SK-N-SH (cell line): ENCODE data around the gene PPAT. TPM values are rescaled to one million over a fixed set of nuclear protein-coding genes. Genes with fewer than 3 reads are reported as not detected.

Experiments used
- CTCF ChIA-PET: fragments of 300-600, 350-600 bp; formaldehyde crosslinking; extraction: SDS; loops from one replicate; lab custom pipeline; 2021; lab: Yijun Ruan, JAX
- POLR2A ChIA-PET: fragments of 350-600 bp; sonication (Branson Sonifier 250); formaldehyde crosslinking; extraction: SDS; loops from one replicate; lab custom pipeline; 2020; ENCODE audit warnings: antibody characterized with exemption, inconsistent platforms; lab: Yijun Ruan, JAX
- DNase-seq: peaks from one replicate; pipeline ENCODE4 v3.0.0; 2012
- H2AFZ ChIP-seq: fragments of 200-600 bp; sonication (generic); 2 replicates; pipeline ENCODE4 v1.8.1; 2016; ENCODE audit warnings: antibody characterized with exemption, mild to moderate bottlenecking, low read depth
- H3F3A ChIP-seq: fragments of 200-600 bp; sonication (generic); replicated peaks from 2 replicates; pipeline ENCODE3; 2016; ENCODE audit warnings: antibody characterized with exemption, mild to moderate bottlenecking; ENCODE audit not compliant: insufficient read depth
- H3K27ac ChIP-seq, 2 experiments: fragments of 200-500 bp in 1 of 2; fragments of 200-600 bp in 1 of 2; sonication (Bioruptor generic) in 1 of 2; sonication (generic), shearing (Covaris generic) in 1 of 2; 2 replicates each; pipeline versions ENCODE4 v1.5.1 to v1.6.1; 2014 to 2016; ENCODE audit warnings: low read depth in 2 of 2, inconsistent platforms in 1 of 2, low read length in 1 of 2, mild to moderate bottlenecking in 1 of 2, mixed read lengths in 1 of 2
- H3K27me3 ChIP-seq: fragments of 200-600 bp; sonication (generic), shearing (Covaris generic); 2 replicates; pipeline ENCODE4 v1.6.1; 2016; ENCODE audit warnings: mixed run types; ENCODE audit not compliant: insufficient read depth
- H3K36me3 ChIP-seq, 2 experiments: fragments of 200-500 bp in 1 of 2; fragments of 200-600 bp in 1 of 2; sonication (Bioruptor generic) in 1 of 2; sonication (generic) in 1 of 2; replicated peaks in 1 of 2; 2 replicates each; pipeline versions ENCODE3 to v1.5.1; 2014 to 2016; ENCODE audit warnings: low read length in 1 of 2, mild to moderate bottlenecking in 1 of 2; ENCODE audit not compliant: insufficient read depth in 2 of 2, control insufficient read depth in 1 of 2
- H3K4me1 ChIP-seq, 2 experiments: fragments of 200-500 bp in 1 of 2; fragments of 200-600 bp in 1 of 2; sonication (Bioruptor generic) in 1 of 2; sonication (generic), shearing (Covaris generic) in 1 of 2; 2 replicates each; pipeline versions ENCODE4 v1.5.1 to v1.6.1; 2014 to 2016; ENCODE audit warnings: low read depth in 1 of 2, low read length in 1 of 2, mixed run types in 1 of 2; ENCODE audit not compliant: insufficient read depth in 2 of 2, control insufficient read depth in 1 of 2
- H3K4me2 ChIP-seq: fragments of 200-600 bp; sonication (generic), shearing (Covaris generic); 2 replicates; pipeline ENCODE4 v1.6.1; 2017; ENCODE audit warnings: mixed run types
- H3K4me3 ChIP-seq, 2 experiments: fragments of 200-500 bp in 1 of 2; fragments of 200-600 bp in 1 of 2; sonication (Bioruptor generic) in 1 of 2; sonication (generic), shearing (Covaris generic) in 1 of 2; 2 replicates each; pipeline versions ENCODE4 v1.5.1 to v1.8.1; 2014 to 2016; ENCODE audit warnings: low read depth in 2 of 2, inconsistent platforms in 1 of 2, low read length in 1 of 2, mild to moderate bottlenecking in 1 of 2, mixed read lengths in 1 of 2, moderate library complexity in 1 of 2
- H3K79me2 ChIP-seq: fragments of 200-600 bp; sonication (generic); 2 replicates; pipeline ENCODE4 v1.8.1; 2017; ENCODE audit warnings: mild to moderate bottlenecking; ENCODE audit not compliant: insufficient read depth
- H3K9ac ChIP-seq: fragments of 200-600 bp; sonication (generic); 2 replicates; pipeline ENCODE4 v1.6.1; 2017; ENCODE audit warnings: mixed run types
- H3K9me2 ChIP-seq: fragments of 200-600 bp; sonication (generic); 2 replicates; pipeline ENCODE4 v1.6.1; 2017; ENCODE audit warnings: mixed run types
- H3K9me3 ChIP-seq: fragments of 200-600 bp; sonication (generic); 2 replicates; pipeline ENCODE4 v1.6.1; 2017; ENCODE audit warnings: mixed run types, mild to moderate bottlenecking, moderate library complexity
- H4K20me1 ChIP-seq: fragments of 200-600 bp; sonication (generic); 2 replicates; pipeline ENCODE4 v1.6.1; 2017; ENCODE audit warnings: mild to moderate bottlenecking, mixed run types; ENCODE audit not compliant: insufficient read depth
- ELF1 ChIP-seq: IDR thresholded peaks from 2 replicates; pipeline ENCODE4 v1.4.0; 2012
- EP300 ChIP-seq, 2 experiments: IDR thresholded peaks; 2 replicates each; pipeline versions ENCODE4 v1.4.0 to v1.6.1; 2012; ENCODE audit warnings: borderline replicate concordance in 1 of 2, low read depth in 1 of 2, low read length in 1 of 2
- FOXM1 ChIP-seq: IDR thresholded peaks from 2 replicates; pipeline ENCODE4 v1.4.0; 2012; ENCODE audit warnings: low read depth, mild to moderate bottlenecking
- GABPA ChIP-seq: IDR thresholded peaks from 2 replicates; pipeline ENCODE4 v1.4.0; 2012; ENCODE audit warnings: low read depth, mild to moderate bottlenecking
- GATA2 ChIP-seq: sonication (generic); formaldehyde crosslinking; IDR thresholded peaks from 2 replicates; pipeline ENCODE4 v1.5.0; 2020; ENCODE audit warnings: mild to moderate bottlenecking, missing genetic modification reagents
- NRF1 ChIP-seq: IDR thresholded peaks from 2 replicates; pipeline ENCODE4 v1.6.1; 2012; ENCODE audit warnings: low read depth, mild to moderate bottlenecking, low read length
- RAD21 ChIP-seq: IDR thresholded peaks from 2 replicates; pipeline ENCODE4 v1.6.1; 2012; ENCODE audit warnings: mild to moderate bottlenecking, low read length
- RXRA ChIP-seq: IDR thresholded peaks from 2 replicates; pipeline ENCODE4 v1.4.0; 2012; ENCODE audit warnings: low read depth, mild to moderate bottlenecking, borderline replicate concordance
- SIN3A ChIP-seq: IDR thresholded peaks from 2 replicates; pipeline ENCODE4 v1.6.1; 2012; ENCODE audit warnings: low read depth, mild to moderate bottlenecking, low read length, moderate library complexity, borderline replicate concordance
- TAF1 ChIP-seq: IDR thresholded peaks from 2 replicates; pipeline ENCODE4 v1.6.1; 2012; ENCODE audit warnings: low read depth, mild to moderate bottlenecking, low read length, moderate library complexity, borderline replicate concordance
- TCF12 ChIP-seq: IDR thresholded peaks from 2 replicates; pipeline ENCODE4 v1.4.0; 2012
- WGBS: methylation state at CpG from one replicate; pipeline ENCODE4 v1.1.6; 2017; ENCODE audit warnings: low lambda C conversion rate; 5-methylcytosine and 5-hydroxymethylcytosine counted together
- polyA plus RNA-seq, 3 experiments: library from polyadenylated mRNA; depleted of rRNA; stranded (reverse); fragments of >200 nt; gene quantifications; 2 replicates each; pipeline ENCODE4 v1.2.3, GENCODE V29; 2012
- TF ChIP-seq, protein P1 (sequence below): fragments of 150-350 bp; IDR thresholded peaks from 2 replicates; pipeline ENCODE4 v1.6.1; 2016; ENCODE audit warnings: mild to moderate bottlenecking, low read depth, low read length
- TF ChIP-seq, protein P2 (sequence below): IDR thresholded peaks from 2 replicates; pipeline ENCODE4 v1.4.0; 2012; ENCODE audit warnings: low read depth

The PPAT gene
- polyA plus RNA-seq, 1 of the 3 experiments (the other 2 are of a cell fraction), result 7.4 TPM

DNA sequence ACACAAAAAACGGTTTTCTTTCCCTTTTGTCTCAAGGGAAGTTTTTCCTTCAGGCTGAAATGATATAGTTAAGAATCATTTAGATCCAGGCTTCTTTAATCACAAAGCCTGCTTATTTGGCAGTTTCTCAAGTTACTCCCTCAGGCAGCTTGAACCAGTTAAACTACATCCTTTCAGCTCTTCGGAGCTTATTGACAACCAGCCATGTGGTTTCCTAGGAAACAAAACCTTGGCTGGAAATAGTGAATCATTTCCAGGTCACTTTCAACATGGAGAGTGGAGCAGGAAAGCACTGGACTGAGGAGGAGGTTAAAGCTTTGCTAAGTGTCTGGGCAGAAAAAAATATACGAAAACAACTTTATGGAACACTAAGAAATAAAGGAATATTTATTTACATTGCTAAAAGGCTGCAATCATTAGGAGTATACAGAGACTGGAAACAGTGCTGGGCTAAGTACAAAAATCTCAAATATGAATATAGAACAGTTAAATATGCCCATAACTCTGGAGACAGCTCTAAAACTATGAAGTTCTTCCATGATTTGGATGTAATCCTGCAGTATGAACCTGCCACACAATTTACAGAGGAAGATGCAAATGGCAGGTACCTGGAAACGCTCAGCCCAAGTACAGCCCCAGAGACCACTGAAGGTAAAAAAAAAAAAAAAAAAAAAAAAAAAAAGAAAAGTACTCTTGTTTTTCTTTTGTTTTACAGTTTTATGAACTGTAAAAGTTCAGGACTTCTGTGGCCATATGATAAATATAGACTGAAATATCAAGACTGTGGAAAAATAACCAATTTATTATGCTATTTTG is 25.0 kb downstream of the PPAT start (continued):
- TF ChIP-seq, protein P1, sequence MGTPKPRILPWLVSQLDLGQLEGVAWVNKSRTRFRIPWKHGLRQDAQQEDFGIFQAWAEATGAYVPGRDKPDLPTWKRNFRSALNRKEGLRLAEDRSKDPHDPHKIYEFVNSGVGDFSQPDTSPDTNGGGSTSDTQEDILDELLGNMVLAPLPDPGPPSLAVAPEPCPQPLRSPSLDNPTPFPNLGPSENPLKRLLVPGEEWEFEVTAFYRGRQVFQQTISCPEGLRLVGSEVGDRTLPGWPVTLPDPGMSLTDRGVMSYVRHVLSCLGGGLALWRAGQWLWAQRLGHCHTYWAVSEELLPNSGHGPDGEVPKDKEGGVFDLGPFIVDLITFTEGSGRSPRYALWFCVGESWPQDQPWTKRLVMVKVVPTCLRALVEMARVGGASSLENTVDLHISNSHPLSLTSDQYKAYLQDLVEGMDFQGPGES, result no peak
- TF ChIP-seq ELF1 (no peak), SIN3A (no peak), FOXM1 (no peak), RXRA (no peak), NRF1 (no peak), EP300 (IDR thresholded peaks at IDR 0.05; ENCODE audit: borderline replicate concordance in 1 of 2, low read depth in 1 of 2, low read length in 1 of 2) (no peak; a peak in 2 of 4 replicates), GABPA (peak; percentile 78), TCF12 (peak; percentile 71), RAD21 (no peak), TAF1 (no peak; the same call in 1 of the 2 replicates)
- TF ChIP-seq, protein P2, sequence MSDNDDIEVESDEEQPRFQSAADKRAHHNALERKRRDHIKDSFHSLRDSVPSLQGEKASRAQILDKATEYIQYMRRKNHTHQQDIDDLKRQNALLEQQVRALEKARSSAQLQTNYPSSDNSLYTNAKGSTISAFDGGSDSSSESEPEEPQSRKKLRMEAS, result peak; percentile 64; the same call in 1 of the 2 replicates

DNA sequence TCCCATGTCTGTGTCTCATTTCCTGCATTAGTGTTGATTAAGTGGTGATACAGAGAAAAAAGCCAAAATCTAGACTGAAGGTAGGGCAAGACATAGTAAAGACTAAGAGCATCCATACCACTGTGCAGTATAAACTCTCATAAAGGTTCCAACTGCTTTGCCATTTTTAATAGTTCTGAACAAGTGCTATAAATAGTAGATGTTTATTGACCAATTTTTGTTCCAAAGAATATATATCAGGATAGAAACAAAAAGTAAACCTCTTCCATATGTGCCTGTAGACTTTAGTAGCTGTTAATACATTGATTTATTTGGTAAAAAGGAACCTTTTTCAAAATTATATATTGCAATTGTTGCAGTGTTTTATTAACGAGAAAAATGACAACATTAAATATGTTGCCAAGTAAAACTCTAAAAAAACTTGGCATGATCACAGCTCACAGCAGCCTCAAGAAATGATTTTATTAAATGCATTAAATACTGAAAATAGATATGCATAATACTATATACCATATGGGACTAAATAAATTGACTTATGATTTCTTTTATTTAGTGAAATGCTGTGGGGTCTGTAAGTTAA is 25.8 kb downstream of the PPAT start:
- Histone ChIP-seq H2AFZ (peak overlapping the region; percentile 65), H3K4me1 (peaks cover 5 to 22% of the 10 kb centered on the region in 2 experiments; a peak in 3 of 4 replicates), H3K27me3 (no peaks in the 10 kb centered on the region), H3K9me2 (no peaks in the 10 kb centered on the region), H3K4me3 (peak overlapping the region; percentile 40 to 55; a peak in 2 of 4 replicates), H3F3A (peaks cover 16% of the 10 kb centered on the region), H3K27ac (peak overlapping the region; percentile 92 to 95), H3K9me3 (no peaks in the 10 kb centered on the region), H3K79me2 (peaks cover 56% of the 10 kb centered on the region), H4K20me1 (no peaks in the 10 kb centered on the region), H3K4me2 (peak overlapping the region; percentile 71), H3K36me3 (peaks cover 17 to 20% of the 10 kb centered on the region in 2 experiments), H3K9ac (peak overlapping the region; percentile 70)
- ChIA-PET POLR2A (interaction anchor here (1.4 to 2.6 kb wide), 2 partner anchors 23 to 26 kb away, joined by 5 to 15 read pairs; partner anchors contain the start of genes AASDH, PAICS and PPAT), CTCF (interaction anchor here (0.7 to 2.0 kb wide), 3 partner anchors 15 to 22 kb away, joined by 3 to 17 read pairs (median 4); no protein-coding TSS in a partner anchor)
- TF ChIP-seq EP300 (IDR thresholded peaks at IDR 0.05; ENCODE audit: borderline replicate concordance in 1 of 2, low read depth in 1 of 2, low read length in 1 of 2) (peak in 1 of 2 experiments; percentile 52; a peak in 1 of 4 replicates), SIN3A (no peak), RAD21 (peak; percentile 9; the same call in 1 of the 2 replicates), GATA2 (peak; percentile 30; the same call in 1 of the 2 replicates)
- peak; percentile 49 for DNase-seq
- WGBS, result 7% methylated on average over 1 of the region's 1 CpG
